ENCODE results near the gene RYR3.

The RYR3 gene

DNA sequence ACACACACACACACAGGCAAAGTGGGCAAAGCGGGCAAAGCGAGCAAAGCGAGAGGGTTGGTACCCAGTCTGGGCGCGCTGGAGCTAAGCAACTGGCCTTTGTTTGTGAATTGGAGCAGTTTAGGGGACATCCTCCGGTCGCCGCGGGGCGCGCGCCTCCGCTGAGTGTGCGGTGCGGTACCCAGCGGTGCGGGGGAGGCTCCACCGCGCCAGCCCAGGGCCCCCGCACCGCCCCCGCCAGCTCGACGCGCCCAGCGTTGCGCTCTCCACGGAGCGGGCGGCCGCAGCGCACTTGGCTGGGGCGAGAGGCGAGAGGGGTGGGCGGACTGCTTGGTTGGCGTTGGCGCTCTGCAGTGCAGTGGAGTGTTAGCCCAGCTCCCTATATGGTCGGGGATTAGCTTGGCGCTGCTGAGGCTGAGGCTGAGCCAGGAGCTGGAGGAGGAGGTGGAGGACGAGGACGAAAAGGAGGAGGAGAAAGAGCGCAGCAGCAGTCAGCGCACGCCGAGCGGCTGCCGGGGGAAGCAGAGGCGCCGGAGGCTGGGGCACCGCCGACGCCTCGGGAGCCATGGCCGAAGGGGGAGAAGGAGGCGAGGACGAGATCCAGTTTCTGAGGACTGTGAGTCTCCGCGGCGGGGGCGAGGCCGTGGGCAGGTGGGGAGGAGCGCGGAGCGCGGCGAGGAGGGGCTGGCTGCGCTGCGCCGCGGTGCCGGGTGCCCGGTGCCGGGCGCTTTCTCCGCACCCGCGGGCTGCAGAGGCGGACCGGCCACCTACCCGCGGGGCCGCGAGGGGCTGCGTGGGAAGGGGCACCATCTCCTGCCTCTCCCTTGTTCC, at the start of gene RYR3:
Gene RYR3, plus strand, starts transcription at position 487 of the 831 bp plus-strand sequence. Its CDS starts 79 bp downstream, at position 566.
- Histone ChIP-seq H3K27me3 (peaks cover 92% of the 10 kb centered on the region), H3K36me3 (no peaks in the 10 kb centered on the region), H3K27ac (no peak within 1 kb of the TSS), H3K4me3 (ENCODE audit: low read depth in 1 of 2, low read length in 1 of 2) (no peak within 1 kb of the TSS), H3K9me3 (no peaks in the 10 kb centered on the region), H3K4me1 (ENCODE audit: control insufficient read depth in 1 of 2, insufficient read depth in 1 of 2, low read depth in 1 of 2, low read length in 1 of 2) (no peaks in the 10 kb centered on the region)
- TF ChIP-seq, protein P1, sequence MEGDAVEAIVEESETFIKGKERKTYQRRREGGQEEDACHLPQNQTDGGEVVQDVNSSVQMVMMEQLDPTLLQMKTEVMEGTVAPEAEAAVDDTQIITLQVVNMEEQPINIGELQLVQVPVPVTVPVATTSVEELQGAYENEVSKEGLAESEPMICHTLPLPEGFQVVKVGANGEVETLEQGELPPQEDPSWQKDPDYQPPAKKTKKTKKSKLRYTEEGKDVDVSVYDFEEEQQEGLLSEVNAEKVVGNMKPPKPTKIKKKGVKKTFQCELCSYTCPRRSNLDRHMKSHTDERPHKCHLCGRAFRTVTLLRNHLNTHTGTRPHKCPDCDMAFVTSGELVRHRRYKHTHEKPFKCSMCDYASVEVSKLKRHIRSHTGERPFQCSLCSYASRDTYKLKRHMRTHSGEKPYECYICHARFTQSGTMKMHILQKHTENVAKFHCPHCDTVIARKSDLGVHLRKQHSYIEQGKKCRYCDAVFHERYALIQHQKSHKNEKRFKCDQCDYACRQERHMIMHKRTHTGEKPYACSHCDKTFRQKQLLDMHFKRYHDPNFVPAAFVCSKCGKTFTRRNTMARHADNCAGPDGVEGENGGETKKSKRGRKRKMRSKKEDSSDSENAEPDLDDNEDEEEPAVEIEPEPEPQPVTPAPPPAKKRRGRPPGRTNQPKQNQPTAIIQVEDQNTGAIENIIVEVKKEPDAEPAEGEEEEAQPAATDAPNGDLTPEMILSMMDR (IDR thresholded peaks at IDR 0.05) = no peak

GRCh38 chr15:33262306-33262705, 48.5 kb upstream of the RYR3 start:
- no peaks in the 10 kb centered on the region for H3K36me3 ChIP-seq
- no peaks in the 10 kb centered on the region for H3K9me3 ChIP-seq
- TF ChIP-seq, protein P1 (IDR thresholded peaks at IDR 0.05) = no peak
- H3K4me1 ChIP-seq (ENCODE audit: control insufficient read depth in 1 of 2, insufficient read depth in 1 of 2, low read depth in 1 of 2, low read length in 1 of 2) = no peaks in the 10 kb centered on the region
- no peak overlapping the region for H3K4me3 ChIP-seq (ENCODE audit: low read depth in 1 of 2, low read length in 1 of 2)
- peaks cover 9% of the 10 kb centered on the region for H3K27me3 ChIP-seq
- no peak overlapping the region for H3K27ac ChIP-seq

DNA sequence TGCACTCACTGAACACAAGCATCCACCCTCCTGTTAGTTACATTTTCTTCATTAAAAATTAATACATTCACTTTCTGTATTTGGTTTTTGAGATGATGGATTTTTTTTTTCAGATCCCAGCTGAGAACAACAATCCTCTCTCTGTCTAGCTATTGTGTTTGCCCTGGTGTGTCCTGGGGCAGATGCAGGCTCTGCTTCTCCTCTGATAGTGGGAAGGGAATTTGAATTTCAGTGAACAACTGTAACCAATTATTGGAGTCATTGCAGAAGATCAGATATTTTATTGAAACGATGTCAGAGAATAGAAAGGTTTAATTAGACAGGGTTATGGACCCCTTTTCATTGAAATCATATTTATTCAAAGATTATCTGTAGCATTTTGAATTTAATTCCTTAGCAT, 33.1 kb upstream of the RYR3 start:
- Histone ChIP-seq H3K4me1 (ENCODE audit: control insufficient read depth in 1 of 2, insufficient read depth in 1 of 2, low read depth in 1 of 2, low read length in 1 of 2) (no peaks in the 10 kb centered on the region), H3K27me3 (peaks cover 9% of the 10 kb centered on the region), H3K36me3 (no peaks in the 10 kb centered on the region), H3K9me3 (no peaks in the 10 kb centered on the region), H3K27ac (no peak overlapping the region), H3K4me3 (ENCODE audit: low read depth in 1 of 2, low read length in 1 of 2) (no peak overlapping the region)
- TF ChIP-seq, protein P1 (IDR thresholded peaks at IDR 0.05) = no peak

DNA sequence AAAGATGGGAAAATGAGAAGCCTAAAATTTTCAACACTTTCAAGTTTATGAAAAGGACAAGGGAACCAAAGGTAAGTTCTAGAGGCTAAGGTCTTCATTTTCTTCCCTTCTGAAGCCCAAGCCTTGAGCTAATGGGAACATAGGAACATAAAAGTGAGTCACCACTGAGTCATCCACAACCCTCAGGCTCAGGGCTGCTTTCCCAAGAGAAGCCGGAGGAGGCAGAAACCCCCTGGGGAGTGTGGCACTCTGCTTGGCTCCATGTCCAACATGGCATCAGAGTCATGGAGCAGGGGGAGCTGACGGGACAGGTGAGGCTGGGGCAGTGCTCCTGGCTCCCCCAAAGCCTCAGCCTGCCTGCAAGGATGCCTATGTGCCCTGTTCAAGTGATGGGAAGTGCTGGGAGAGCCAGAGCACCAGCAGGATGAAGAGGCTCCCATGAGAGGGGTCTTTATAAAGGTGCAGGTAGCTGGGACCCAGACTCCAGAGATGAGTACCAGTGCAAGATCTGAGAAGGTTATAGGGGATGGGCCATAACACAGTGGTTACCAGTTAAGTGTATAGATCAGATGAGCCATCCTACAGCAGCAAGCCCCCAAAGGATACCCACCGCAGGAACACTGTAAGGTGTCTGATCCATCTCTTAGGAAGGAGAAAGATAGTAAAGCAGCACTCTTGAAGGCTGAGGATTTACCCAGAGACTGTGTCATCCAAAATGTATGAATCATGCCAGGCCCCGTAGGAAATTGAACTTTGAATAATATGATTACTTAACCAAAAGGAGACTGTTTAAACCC, 31.8 kb upstream of the RYR3 start:
- Histone ChIP-seq H3K9me3 (no peaks in the 10 kb centered on the region), H3K27me3 (peaks cover 9% of the 10 kb centered on the region), H3K4me1 (ENCODE audit: control insufficient read depth in 1 of 2, insufficient read depth in 1 of 2, low read depth in 1 of 2, low read length in 1 of 2) (no peaks in the 10 kb centered on the region), H3K36me3 (no peaks in the 10 kb centered on the region), H3K4me3 (ENCODE audit: low read depth in 1 of 2, low read length in 1 of 2) (no peak overlapping the region), H3K27ac (no peak overlapping the region)
- TF ChIP-seq, protein P1 (IDR thresholded peaks at IDR 0.05) = no peak

- Histone ChIP-seq H3K4me1 (ENCODE audit: control insufficient read depth in 1 of 2, insufficient read depth in 1 of 2, low read depth in 1 of 2, low read length in 1 of 2) (no peaks in the 10 kb centered on the region), H3K27me3 (peaks cover 9% of the 10 kb centered on the region), H3K4me3 (ENCODE audit: low read depth in 1 of 2, low read length in 1 of 2) (no peak overlapping the region), H3K36me3 (no peaks in the 10 kb centered on the region), H3K9me3 (no peaks in the 10 kb centered on the region), H3K27ac (no peak overlapping the region)
- TF ChIP-seq, protein P1 (IDR thresholded peaks at IDR 0.05) = no peak
These were observed 31.1 kb upstream of the RYR3 start for GRCh38 chr15:33279613-33280205.

Data from neutrophil (primary cell).